Activated CD8-positive, alpha-beta T cell treated with anti-CD3 and anti-CD28 coated beads for 36 hours (primary cell): ENCODE data around the gene USP36. TPM values are rescaled to one million over a fixed set of nuclear protein-coding genes. Genes with fewer than 3 reads are reported as not detected.
A peak's percentile ranks its signal among the peaks of the same experiment; 100 is the strongest.
"Not testable (repeated sequence)": the region's sequence is repeated elsewhere in the genome, so short reads cannot be mapped to it uniquely, and the experiment has no call there.

Experiments
- ATAC-seq: fragments of 200-7000 bp; cut with Tn5 transposase; one replicate; pipeline ENCODE4 v1.10.0; 2021; ENCODE audit warnings: mild to moderate bottlenecking, moderate library complexity
- CTCF ChIA-PET: fragments of 350-600 bp; sonication (Branson Sonifier 250); formaldehyde crosslinking; loops from one replicate; lab custom pipeline; 2021; ENCODE audit warnings: antibody characterized with exemption; lab: Charles Lee
- POLR2A ChIA-PET: fragments of 350-600 bp; sonication (Branson Sonifier 250); formaldehyde crosslinking; loops from one replicate; lab custom pipeline; 2021; ENCODE audit warnings: antibody characterized with exemption; lab: Charles Lee
- DNase-seq: peaks from one replicate; pipeline ENCODE4 v3.0.0-alpha.2; 2020
- H3K27ac Mint-ChIP-seq: one replicate; pipeline ENCODE4 v1.8.0; 2021; ENCODE audit warnings: mild to moderate bottlenecking, mixed read lengths
- H3K27me3 Mint-ChIP-seq: one replicate; pipeline ENCODE4 v1.8.0; 2021; ENCODE audit warnings: mixed read lengths
- H3K36me3 Mint-ChIP-seq: one replicate; pipeline ENCODE4 v1.8.0; 2021; ENCODE audit warnings: low read depth, mixed read lengths
- H3K4me1 Mint-ChIP-seq: one replicate; pipeline ENCODE4 v1.8.0; 2021; ENCODE audit warnings: low read depth, mixed read lengths
- H3K4me3 Mint-ChIP-seq: one replicate; pipeline ENCODE4 v1.8.0; 2021; ENCODE audit warnings: mild to moderate bottlenecking, moderate library complexity, mixed read lengths
- H3K9me3 Mint-ChIP-seq: one replicate; pipeline ENCODE4 v1.8.0; 2021; ENCODE audit warnings: mixed read lengths
- CTCF ChIP-seq: fragments of 200-600 bp; IDR thresholded peaks from one replicate; pipeline ENCODE4 v1.8.0; 2022; ENCODE audit warnings: antibody characterized with exemption, mild to moderate bottlenecking
- intact Hi-C: fragments of 100-400 bp; cut with micrococcal nuclease; formaldehyde crosslinking; loops from one replicate; pipeline ENCODE4 v1.10.0; 2022
- total RNA-seq, 2 experiments: library from RNA; stranded (reverse); gene quantifications; one replicate each; pipeline ENCODE4 v1.2.3, GENCODE V29; 2021

USP36 gene
- total RNA-seq, 2 experiments from 2014 or later = 86.3 to 93.2 TPM

- Mint-ChIP-seq H3K9me3 (no peaks in the 10 kb centered on the region), H3K4me1 (peaks cover 44% of the 10 kb centered on the region), H3K36me3 (peaks cover 19% of the 10 kb centered on the region), H3K27me3 (no peaks in the 10 kb centered on the region), H3K27ac (peak overlapping the region; percentile 99), H3K4me3 (peak overlapping the region; percentile 79)
- TF ChIP-seq CTCF = no peak
- ATAC-seq (peak; percentile 7), DNase-seq (peak; percentile 50)
- intact Hi-C loops = no loop called here
- CTCF ChIA-PET = interaction anchor here (1.1 to 1.6 kb wide), 3 partner anchors 12 to 72 kb away, joined by 3 to 5 read pairs (median 4); no protein-coding TSS in a partner anchor
- POLR2A ChIA-PET = interaction anchor here (0.9 to 2.2 kb wide), 8 partner anchors 10 to 423 kb away, joined by 3 to 13 read pairs (median 4); no protein-coding TSS in a partner anchor
These were observed 59.3 kb downstream of the USP36 start for GRCh38 chr17:78781104-78781892.

GRCh38 chr17:78780335-78780734 is 60.3 kb downstream of the USP36 start:
- Mint-ChIP-seq H3K4me3 (peak overlapping the region; percentile 79), H3K36me3 (peaks cover 19% of the 10 kb centered on the region), H3K9me3 (no peaks in the 10 kb centered on the region), H3K27ac (peak overlapping the region; percentile 99), H3K4me1 (peaks cover 45% of the 10 kb centered on the region), H3K27me3 (no peaks in the 10 kb centered on the region)
- POLR2A ChIA-PET = interaction anchor here (0.9 to 2.2 kb wide), 18 partner anchors 10 to 71 kb away, joined by 3 to 13 read pairs (median 4); partner anchors contain the start of gene USP36
- intact Hi-C loops = no loop called here
- CTCF ChIA-PET = interaction anchor here (1.0 to 1.6 kb wide), 5 partner anchors 10 to 45 kb away, joined by 3 to 7 read pairs (median 4); no protein-coding TSS in a partner anchor
- no peak for TF ChIP-seq CTCF
- peak; percentile 42 for DNase-seq
- no peak for ATAC-seq

GRCh38 chr17:78779850-78780249 is 60.8 kb downstream of the USP36 start:
- ATAC-seq = peak; percentile 25
- Mint-ChIP-seq H3K9me3 (no peaks in the 10 kb centered on the region), H3K4me1 (peaks cover 40% of the 10 kb centered on the region)

GRCh38 chr17:78779286-78779651 is 61.3 kb downstream of the USP36 start:
- intact Hi-C loops = loop anchor here (2.0 to 5.0 kb wide), 2 partner anchors 30 to 52 kb away; no protein-coding TSS in a partner anchor
- H3K9me3 Mint-ChIP-seq, ATAC-seq, DNase-seq, H3K27me3 Mint-ChIP-seq: not testable (repeated sequence)
- H3K27ac Mint-ChIP-seq = peak overlapping the region; percentile 99
- H3K4me1 Mint-ChIP-seq = peaks cover 37% of the 10 kb centered on the region
- peak overlapping the region; percentile 79 for H3K4me3 Mint-ChIP-seq
- ChIA-PET POLR2A (interaction anchor here (1.1 to 2.2 kb wide), 12 partner anchors 9 to 70 kb away, joined by 3 to 13 read pairs (median 5); partner anchors contain the start of gene USP36), CTCF (interaction anchor here (1.5 kb wide), 2 partner anchors 31 to 44 kb away, joined by 4 to 7 read pairs; no protein-coding TSS in a partner anchor)
- peaks cover 24% of the 10 kb centered on the region for H3K36me3 Mint-ChIP-seq

More at GRCh38 chr17:78779850-78780249, 60.8 kb downstream of the USP36 start:
- H3K27ac Mint-ChIP-seq = peak overlapping the region; percentile 99
- CTCF ChIA-PET = interaction anchor here (1.0 to 1.6 kb wide), 4 partner anchors 9 to 45 kb away, joined by 3 to 7 read pairs (median 4); no protein-coding TSS in a partner anchor
- POLR2A ChIA-PET = interaction anchor here (0.9 to 2.2 kb wide), 18 partner anchors 9 to 70 kb away, joined by 3 to 13 read pairs (median 4); partner anchors contain the start of gene USP36
- no peaks in the 10 kb centered on the region for H3K27me3 Mint-ChIP-seq
- peaks cover 19% of the 10 kb centered on the region for H3K36me3 Mint-ChIP-seq
- peak overlapping the region; percentile 79 for H3K4me3 Mint-ChIP-seq
- TF ChIP-seq CTCF = no peak
- intact Hi-C loops = loop anchor here (2.0 to 5.0 kb wide), 2 partner anchors 31 to 53 kb away; no protein-coding TSS in a partner anchor
- DNase-seq = peak; percentile 76

- peak overlapping the region; percentile 99 for H3K27ac Mint-ChIP-seq
- intact Hi-C loops = loop anchor here (2.0 to 5.0 kb wide), 2 partner anchors 29 to 51 kb away; no protein-coding TSS in a partner anchor
- no peak for TF ChIP-seq CTCF
- peaks cover 39% of the 10 kb centered on the region for H3K4me1 Mint-ChIP-seq
- no peaks in the 10 kb centered on the region for H3K27me3 Mint-ChIP-seq
- peaks cover 28% of the 10 kb centered on the region for H3K36me3 Mint-ChIP-seq
- ATAC-seq (peak; percentile 2), DNase-seq (peak; percentile 56)
- CTCF ChIA-PET = interaction anchor here (1.6 kb wide), 1 partner anchor 8 kb away, joined by 3 read pairs; no protein-coding TSS in a partner anchor
- H3K4me3 Mint-ChIP-seq = peak overlapping the region; percentile 57
- H3K9me3 Mint-ChIP-seq = no peaks in the 10 kb centered on the region
- POLR2A ChIA-PET = interaction anchor here (0.6 to 1.8 kb wide), 6 partner anchors 9 to 51 kb away, joined by 3 to 6 read pairs (median 4); no protein-coding TSS in a partner anchor
These were observed 62.7 kb downstream of the USP36 start for GRCh38 chr17:78777881-78778280.
